Measurements from ENCODE around the gene HOXD10.
A peak's percentile ranks its signal among the peaks of the same experiment; 100 is the strongest.

The HOXD10 gene

DNA sequence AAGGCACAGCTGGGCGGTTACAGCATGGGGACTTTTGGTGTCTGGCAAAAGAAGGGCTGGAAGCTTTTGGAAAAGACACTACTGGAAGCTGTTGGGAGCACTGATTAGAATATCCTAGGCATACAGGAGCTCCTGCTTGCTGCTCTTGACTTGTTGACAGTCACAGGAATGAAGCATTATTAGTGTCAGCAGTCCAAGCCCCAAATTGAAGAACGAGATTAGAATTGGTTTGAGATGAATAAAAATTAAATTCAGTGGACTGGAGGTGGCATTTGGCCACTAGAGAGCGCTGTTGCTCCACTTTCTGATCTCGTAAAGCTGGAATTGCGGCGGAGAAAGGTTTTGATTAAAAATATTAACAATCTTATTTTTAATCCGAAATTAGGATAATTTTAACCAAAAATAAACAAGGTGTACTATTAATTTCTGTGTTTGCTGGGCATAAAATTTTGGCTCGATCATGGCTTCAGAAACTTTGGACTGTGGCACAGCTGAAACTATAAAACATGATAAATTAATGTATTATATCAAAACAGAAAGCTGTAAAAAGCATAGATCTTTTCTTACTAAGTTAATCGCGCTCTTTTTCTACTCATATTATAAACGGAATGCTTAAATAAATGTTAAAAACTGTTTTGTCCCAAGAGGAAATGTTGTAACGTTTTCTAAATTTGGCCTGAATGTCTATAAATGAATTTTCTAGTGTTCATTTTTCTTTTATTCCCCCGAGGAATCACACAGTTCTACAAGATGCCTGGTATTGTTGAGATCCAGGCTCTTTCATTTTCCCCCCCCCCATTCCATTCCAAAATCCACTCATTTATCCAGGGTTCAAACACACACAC lies 10.6 kb downstream of the HOXD10 start:
- intact Hi-C loops (cut with DNase I): loop anchor here (2.0 kb wide), 1 partner anchor 512 kb away; no protein-coding TSS in a partner anchor
- DNase-seq: peak; percentile 12 to 92 (median 79)

- no peak for DNase-seq
- intact Hi-C loops (cut with DNase I): loop anchor here (2.0 kb wide), 1 partner anchor 511 kb away; no protein-coding TSS in a partner anchor
These were observed 11.1 kb downstream of the HOXD10 start for GRCh38 chr2:176127774-176128072.

DNA sequence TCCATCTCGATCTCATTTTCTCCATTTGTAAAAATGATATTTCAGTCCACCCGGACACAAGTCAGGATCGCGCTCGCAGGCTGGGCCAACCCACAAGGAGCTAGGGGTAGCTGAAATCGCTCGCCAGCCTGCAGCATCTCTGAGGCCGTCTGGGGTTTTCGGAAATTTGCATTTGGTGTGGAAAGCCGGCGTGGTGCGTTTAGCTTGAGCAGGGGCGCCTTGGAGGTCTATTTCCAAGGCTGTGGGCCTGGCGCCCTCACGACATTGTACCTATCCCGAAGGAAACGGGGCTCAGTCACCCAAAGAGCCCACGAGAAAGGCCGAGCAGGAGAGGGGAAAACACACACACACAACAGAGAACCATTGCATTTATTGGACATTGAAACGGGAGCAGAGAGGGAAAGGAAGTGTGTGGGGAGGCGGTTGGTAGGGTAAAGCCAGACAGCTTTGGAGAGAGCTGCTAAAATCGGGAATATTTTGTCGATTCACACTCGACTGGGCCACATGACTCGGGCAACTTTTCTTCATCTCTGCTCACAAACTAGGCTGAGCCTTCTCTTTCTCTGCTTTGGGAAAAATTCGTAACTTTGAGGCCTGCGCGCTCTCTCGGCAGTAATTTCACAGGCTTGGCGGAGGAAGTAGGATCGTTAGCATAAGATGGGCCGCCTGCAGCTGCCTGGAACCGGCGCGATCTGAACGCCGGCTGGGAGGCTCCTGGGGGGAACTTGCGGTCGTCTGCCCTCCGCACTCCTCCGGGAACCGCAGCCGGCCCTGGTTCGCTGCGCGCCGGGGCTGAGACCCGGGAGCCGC lies 11.8 kb downstream of the HOXD10 start:
- intact Hi-C loops (cut with DNase I): no loop called here
- peak in 1 of 42 donors; percentile 9 for DNase-seq

DNA sequence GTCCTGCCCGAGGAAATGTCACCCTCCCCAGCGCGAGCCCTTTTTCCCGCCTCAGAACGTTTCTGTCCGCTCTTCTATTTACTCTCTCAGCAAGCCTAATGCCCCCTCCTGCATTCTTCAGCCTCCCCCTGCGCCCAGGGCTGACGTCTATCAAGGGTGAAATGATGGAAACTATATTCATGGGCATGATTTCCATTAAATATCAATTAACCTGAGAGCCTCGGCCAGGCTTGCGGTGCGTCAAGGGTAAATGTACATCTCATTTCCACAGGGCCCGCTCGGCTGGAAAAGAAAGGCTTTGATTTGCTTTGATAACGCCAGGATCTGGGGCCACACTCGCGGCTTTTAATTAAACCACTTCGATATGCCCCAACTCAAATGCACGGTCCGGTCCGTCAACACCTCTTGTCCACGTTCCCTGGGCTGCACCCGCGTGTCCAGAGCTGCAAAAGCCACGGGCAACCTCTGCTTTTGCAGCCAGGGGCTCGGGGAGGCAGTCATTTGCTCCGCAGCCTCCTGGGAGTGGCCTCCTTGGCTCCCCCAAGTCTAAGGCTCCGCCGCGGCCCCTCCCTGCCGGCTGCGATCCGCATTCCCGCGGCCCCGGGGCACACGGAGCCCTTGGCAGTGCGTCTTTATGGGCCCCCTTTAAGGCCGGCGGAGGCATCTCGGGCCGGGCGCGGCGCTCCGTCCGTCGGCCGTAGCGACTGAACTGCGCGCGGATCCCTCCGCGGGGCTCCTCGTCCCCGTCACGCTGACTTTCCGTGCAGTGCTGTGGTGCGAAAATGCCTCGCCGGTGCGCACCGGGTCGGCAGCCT lies 12.6 kb downstream of the HOXD10 start, which contains the start of gene HOXD8:
Gene HOXD8 (plus strand): TSS at position 724 of the 815 bp plus-strand sequence. CDS start 662 bp downstream, outside the sequence.
- peak in 1 of 42 donors; percentile 13 for DNase-seq
- intact Hi-C loops (cut with DNase I): no loop called here

DNA sequence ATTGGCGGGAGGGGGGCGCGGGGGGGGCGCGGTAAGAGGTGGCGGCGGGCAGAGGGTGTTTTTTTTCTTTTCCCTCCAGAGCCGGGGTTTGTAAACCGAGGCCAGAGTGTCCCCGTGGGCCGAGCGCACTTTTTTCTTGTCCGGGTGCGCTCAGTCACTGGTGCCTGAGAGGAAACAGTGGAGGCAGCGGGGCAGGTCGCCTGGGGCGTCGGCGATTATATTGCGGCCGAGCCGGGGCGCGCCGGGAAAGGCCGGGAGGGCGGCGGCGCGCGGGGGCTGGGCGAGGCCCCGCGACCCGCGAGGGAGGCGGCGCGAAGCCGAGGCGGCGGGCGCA lies 13.2 kb downstream of the HOXD10 start:
- no peak for DNase-seq
- intact Hi-C loops (cut with DNase I): no loop called here

- no peak for DNase-seq
These were observed 13.8 kb downstream of the HOXD10 start for GRCh38 chr2:176130147-176130956.

GRCh38 chr2:176130957-176131847 lies 14.6 kb downstream of the HOXD10 start:
- no peak for DNase-seq
- intact Hi-C loops (cut with DNase I): no loop called here

More at GRCh38 chr2:176130147-176130956, 13.8 kb downstream of the HOXD10 start:
- intact Hi-C loops (cut with DNase I): no loop called here

GRCh38 chr2:176131848-176132158 lies 15.2 kb downstream of the HOXD10 start:
- intact Hi-C loops (cut with DNase I): no loop called here
- no peak for DNase-seq

- intact Hi-C loops (cut with DNase I): no loop called here
- DNase-seq: no peak
These were observed 15.9 kb downstream of the HOXD10 start for GRCh38 chr2:176132205-176133171.

DNA sequence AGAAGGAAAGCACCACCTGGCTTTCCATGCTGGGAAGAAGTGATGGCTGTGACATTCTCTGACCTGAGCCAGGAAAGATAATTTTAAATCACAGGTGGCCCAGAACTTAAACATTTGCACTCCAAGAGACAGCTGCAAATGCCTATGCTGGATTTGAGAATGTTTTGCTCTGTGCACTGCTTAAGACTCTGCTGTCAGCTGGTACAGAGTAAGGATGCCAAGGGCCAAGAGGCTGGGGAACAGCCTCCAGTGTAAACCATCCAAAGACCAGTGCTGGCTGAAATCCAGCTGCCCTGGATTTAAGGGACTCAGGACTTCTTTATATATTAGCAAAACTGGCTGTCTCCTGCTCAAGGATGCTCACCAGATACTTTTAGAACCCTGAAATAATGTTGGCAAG lies 16.8 kb downstream of the HOXD10 start:
- intact Hi-C loops (cut with DNase I): no loop called here
- DNase-seq: no peak

- no peak for DNase-seq
- intact Hi-C loops (cut with DNase I): no loop called here
These were observed 17.5 kb downstream of the HOXD10 start for GRCh38 chr2:176134035-176134434.

- no peak for DNase-seq
- intact Hi-C loops (cut with DNase I): loop anchor here (5.0 kb wide), 1 partner anchor 422 kb away; no protein-coding TSS in a partner anchor
These were observed 18.5 kb downstream of the HOXD10 start for GRCh38 chr2:176135035-176135440.

- intact Hi-C loops (cut with DNase I): loop anchor here (5.0 kb wide), 1 partner anchor 421 kb away; no protein-coding TSS in a partner anchor
- peak in 1 of 42 donors; percentile 19 for DNase-seq
These were observed 20.0 kb downstream of the HOXD10 start for GRCh38 chr2:176136374-176137251.

DNA sequence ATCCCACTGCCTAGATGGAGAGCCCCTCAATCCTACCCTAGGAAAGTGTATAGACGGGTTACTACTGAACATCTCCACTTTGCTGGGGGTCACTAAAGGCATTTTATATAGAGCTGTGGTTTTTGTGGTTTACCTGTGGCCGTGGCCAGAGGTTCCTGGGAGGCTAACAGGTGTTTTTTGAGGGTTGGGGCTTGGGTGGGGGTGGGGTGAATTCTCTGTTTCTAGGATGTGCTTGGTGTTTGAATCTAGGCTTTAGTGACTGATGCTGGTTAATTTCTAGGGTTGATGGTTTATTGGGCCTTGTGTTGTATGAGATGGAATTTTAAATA lies 20.6 kb downstream of the HOXD10 start:
- DNase-seq: no peak
- intact Hi-C loops (cut with DNase I): loop anchor here (5.0 kb wide), 1 partner anchor 420 kb away; no protein-coding TSS in a partner anchor

- intact Hi-C loops (cut with DNase I): loop anchor here (5.0 kb wide), 1 partner anchor 419 kb away; no protein-coding TSS in a partner anchor
- no peak for DNase-seq
These were observed 21.3 kb downstream of the HOXD10 start for GRCh38 chr2:176137906-176138305.
